MM.1S (cell line): ENCODE data around the gene SMCO3.

Experiments used
- DNase-seq: peaks from one replicate; pipeline ENCODE4 v3.0.0-alpha.2; 2015
- H2AFZ ChIP-seq: fragments of 300-600 bp; sonication (generic); 2 replicates; pipeline ENCODE4 v1.6.0; 2016; ENCODE audit warnings: antibody characterized with exemption, low read length
- H3F3A ChIP-seq: fragments of 300-600 bp; sonication (generic); 2 replicates; pipeline ENCODE4 v1.6.1; 2016; ENCODE audit warnings: mild to moderate bottlenecking, antibody characterized with exemption, low read length, moderate library complexity, mixed read lengths; ENCODE audit not compliant: insufficient read depth
- H3K27ac ChIP-seq: fragments of 300-600 bp; sonication (generic); 2 replicates; pipeline ENCODE4 v1.5.1; 2016; ENCODE audit warnings: mild to moderate bottlenecking, low read length
- H3K27me3 ChIP-seq: fragments of 300-600 bp; sonication (generic); replicated peaks from 2 replicates; pipeline ENCODE4 v1.6.0; 2016; ENCODE audit warnings: low read length; ENCODE audit not compliant: insufficient read depth
- H3K36me3 ChIP-seq: fragments of 300-600 bp; sonication (generic); replicated peaks from 2 replicates; pipeline ENCODE4 v1.6.1; 2016; ENCODE audit warnings: mild to moderate bottlenecking, low read length, mixed read lengths; ENCODE audit not compliant: insufficient read depth
- H3K4me1 ChIP-seq: fragments of 300-600 bp; sonication (generic); 2 replicates; pipeline ENCODE4 v1.6.1; 2016; ENCODE audit warnings: low read length, mixed read lengths
- H3K4me2 ChIP-seq: fragments of 300-600 bp; sonication (generic); 2 replicates; pipeline ENCODE4 v1.6.0; 2016; ENCODE audit warnings: low read depth, low read length
- H3K4me3 ChIP-seq: fragments of 300-600 bp; sonication (generic); 2 replicates; pipeline ENCODE4 v1.5.1; 2016; ENCODE audit warnings: low read length, mixed read lengths
- H3K79me2 ChIP-seq: fragments of 300-600 bp; sonication (generic); 2 replicates; pipeline ENCODE4 v1.6.1; 2016; ENCODE audit warnings: mixed run types, low read length, mixed read lengths
- H3K9ac ChIP-seq: fragments of 300-600 bp; sonication (generic); 2 replicates; pipeline ENCODE4 v1.6.1; 2016; ENCODE audit warnings: low read length, mixed read lengths
- H3K9me2 ChIP-seq: fragments of 300-600 bp; sonication (generic); replicated peaks from 2 replicates; pipeline ENCODE4 v1.6.1; 2016; ENCODE audit warnings: mild to moderate bottlenecking, low read length, mixed read lengths; ENCODE audit not compliant: insufficient read depth
- H3K9me3 ChIP-seq: fragments of 300-600 bp; sonication (generic); replicated peaks from 2 replicates; pipeline ENCODE4 v1.6.1; 2016; ENCODE audit warnings: mild to moderate bottlenecking, low read length, mixed read lengths; ENCODE audit not compliant: insufficient read depth
- H4K20me1 ChIP-seq: fragments of 300-600 bp; sonication (generic); 2 replicates; pipeline ENCODE4 v1.6.1; 2016; ENCODE audit warnings: mild to moderate bottlenecking, low read length, moderate library complexity, mixed read lengths; ENCODE audit not compliant: insufficient read depth
- EZH2 ChIP-seq: fragments of 300-600 bp; sonication (generic); optimal IDR thresholded peaks from 2 replicates; pipeline ENCODE3; 2017; ENCODE audit warnings: low read depth, mild to moderate bottlenecking, antibody characterized with exemption, low read length, mixed read lengths
- EZH2phosphoT487 ChIP-seq: fragments of 300-600 bp; sonication (generic); IDR thresholded peaks from 2 replicates; pipeline ENCODE4 v1.6.1; 2018; ENCODE audit warnings: antibody characterized with exemption, low read length
- TF ChIP-seq, protein P1 (sequence below): fragments of 300-600 bp; sonication (generic); IDR thresholded peaks from 2 replicates; pipeline ENCODE4 v1.5.1; 2016; ENCODE audit warnings: antibody characterized with exemption, low read length, mixed read lengths

SMCO3 gene

DNA sequence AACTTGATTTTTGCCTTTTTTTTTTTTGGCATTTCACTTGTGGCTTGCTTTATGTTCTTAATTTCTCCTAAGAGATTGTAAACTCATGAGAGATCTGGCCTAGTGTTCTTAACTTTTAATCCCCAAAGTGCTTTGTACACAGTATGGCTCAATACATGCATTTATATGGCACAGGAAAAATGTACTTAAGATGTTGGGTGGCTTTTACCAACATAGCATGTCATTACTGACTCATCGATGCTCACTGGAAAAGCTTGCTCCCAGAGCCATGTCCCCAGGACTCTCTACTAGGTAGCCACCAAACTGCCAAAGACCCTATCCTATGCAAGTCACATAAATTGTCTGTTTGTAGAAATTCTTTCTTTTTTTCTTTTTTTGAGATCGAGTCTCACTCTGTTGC is 13.1 kb upstream of the SMCO3 start:
- Histone ChIP-seq H3K27ac (no peak overlapping the region), H3K27me3 (no peaks in the 10 kb centered on the region), H3K4me1 (no peaks in the 10 kb centered on the region), H3K9ac (no peak overlapping the region), H3K9me2 (no peaks in the 10 kb centered on the region), H3K79me2 (no peaks in the 10 kb centered on the region), H3F3A (no peaks in the 10 kb centered on the region), H4K20me1 (no peaks in the 10 kb centered on the region), H3K4me3 (no peak overlapping the region), H3K36me3 (no peaks in the 10 kb centered on the region), H2AFZ (no peak overlapping the region), H3K9me3 (no peaks in the 10 kb centered on the region), H3K4me2 (no peak overlapping the region)
- DNase-seq, result no peak
- TF ChIP-seq, protein P1, sequence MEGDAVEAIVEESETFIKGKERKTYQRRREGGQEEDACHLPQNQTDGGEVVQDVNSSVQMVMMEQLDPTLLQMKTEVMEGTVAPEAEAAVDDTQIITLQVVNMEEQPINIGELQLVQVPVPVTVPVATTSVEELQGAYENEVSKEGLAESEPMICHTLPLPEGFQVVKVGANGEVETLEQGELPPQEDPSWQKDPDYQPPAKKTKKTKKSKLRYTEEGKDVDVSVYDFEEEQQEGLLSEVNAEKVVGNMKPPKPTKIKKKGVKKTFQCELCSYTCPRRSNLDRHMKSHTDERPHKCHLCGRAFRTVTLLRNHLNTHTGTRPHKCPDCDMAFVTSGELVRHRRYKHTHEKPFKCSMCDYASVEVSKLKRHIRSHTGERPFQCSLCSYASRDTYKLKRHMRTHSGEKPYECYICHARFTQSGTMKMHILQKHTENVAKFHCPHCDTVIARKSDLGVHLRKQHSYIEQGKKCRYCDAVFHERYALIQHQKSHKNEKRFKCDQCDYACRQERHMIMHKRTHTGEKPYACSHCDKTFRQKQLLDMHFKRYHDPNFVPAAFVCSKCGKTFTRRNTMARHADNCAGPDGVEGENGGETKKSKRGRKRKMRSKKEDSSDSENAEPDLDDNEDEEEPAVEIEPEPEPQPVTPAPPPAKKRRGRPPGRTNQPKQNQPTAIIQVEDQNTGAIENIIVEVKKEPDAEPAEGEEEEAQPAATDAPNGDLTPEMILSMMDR, result no peak
- TF ChIP-seq EZH2phosphoT487 (no peak), EZH2 (no peak)

GRCh38 chr12:14826491-14826890 is 12.5 kb upstream of the SMCO3 start:
- Histone ChIP-seq H3K27ac (no peak overlapping the region), H2AFZ (no peak overlapping the region), H3K4me2 (no peak overlapping the region), H3K79me2 (no peaks in the 10 kb centered on the region), H3K9me2 (no peaks in the 10 kb centered on the region), H3K9ac (no peak overlapping the region), H3K4me1 (no peaks in the 10 kb centered on the region), H3F3A (no peaks in the 10 kb centered on the region), H3K36me3 (no peaks in the 10 kb centered on the region), H4K20me1 (no peaks in the 10 kb centered on the region), H3K9me3 (no peaks in the 10 kb centered on the region), H3K27me3 (no peaks in the 10 kb centered on the region), H3K4me3 (no peak overlapping the region)
- DNase-seq, result no peak
- TF ChIP-seq, protein P1, result no peak
- TF ChIP-seq EZH2phosphoT487, result no peak
- TF ChIP-seq EZH2, result no peak

- Histone ChIP-seq H2AFZ (no peak overlapping the region), H3K9me3 (no peaks in the 10 kb centered on the region), H3K27ac (no peak overlapping the region), H3K27me3 (no peaks in the 10 kb centered on the region), H4K20me1 (no peaks in the 10 kb centered on the region), H3K4me2 (no peak overlapping the region), H3F3A (no peaks in the 10 kb centered on the region), H3K9ac (no peak overlapping the region), H3K4me3 (no peak overlapping the region), H3K36me3 (no peaks in the 10 kb centered on the region), H3K79me2 (no peaks in the 10 kb centered on the region), H3K9me2 (no peaks in the 10 kb centered on the region), H3K4me1 (no peaks in the 10 kb centered on the region)
- no peak for DNase-seq
- TF ChIP-seq EZH2phosphoT487 (no peak), EZH2 (no peak)
- TF ChIP-seq, protein P1, result no peak
Measured at GRCh38 chr12:14825256-14825655, 11.3 kb upstream of the SMCO3 start.
